OCI-LY7 (cell line): Measurements from ENCODE around the gene MYO18A. TPM values are rescaled to one million over a fixed set of nuclear protein-coding genes. Genes with fewer than 3 reads are reported as not detected.

Experiments
- BruUV-seq: library from RNA; stranded (reverse); fragments of 400-500 nt; replicated peaks from 2 replicates; lab custom pipeline; 2021; lab: Mats Ljungman, UMichigan
- CTCF ChIA-PET: fragments of 300-600 bp; sonication (Branson Sonifier 250); formaldehyde crosslinking; loops from one replicate; lab custom pipeline; 2022; ENCODE audit warnings: antibody characterized with exemption; ENCODE audit not compliant: unreplicated experiment; lab: Charles Lee
- POLR2A ChIA-PET: fragments of 300-600 bp; sonication (Branson Sonifier 250); formaldehyde crosslinking; loops from one replicate; lab custom pipeline; 2022; ENCODE audit warnings: antibody characterized with exemption; lab: Charles Lee
- DNase-seq: peaks from one replicate; pipeline ENCODE4 v3.0.0-alpha.2; 2015; ENCODE audit warnings: low spot score
- H2AFZ ChIP-seq: fragments of 200-600 bp; sonication (generic), shearing (Covaris generic); 2 replicates; pipeline ENCODE4 v1.6.1; 2014; ENCODE audit warnings: mild to moderate bottlenecking, antibody characterized with exemption, low read length, moderate library complexity
- H3K27ac ChIP-seq: fragments of 200-600 bp; sonication (generic); 2 replicates; pipeline ENCODE4 v1.5.1; 2014; ENCODE audit warnings: mixed run types, low read depth, mild to moderate bottlenecking, moderate library complexity, low read length, inconsistent platforms; ENCODE audit not compliant: poor library complexity, severe bottlenecking
- H3K36me3 ChIP-seq: fragments of 200-600 bp; sonication (generic); 2 replicates; pipeline ENCODE4 v1.6.1; 2014; ENCODE audit warnings: mild to moderate bottlenecking, antibody characterized with exemption, low read length, moderate library complexity, mixed read lengths; ENCODE audit not compliant: insufficient read depth
- H3K4me1 ChIP-seq: fragments of 200-600 bp; sonication (generic); 2 replicates; pipeline ENCODE4 v1.5.1; 2014; ENCODE audit warnings: mild to moderate bottlenecking, low read length; ENCODE audit not compliant: insufficient read depth, poor library complexity, severe bottlenecking
- H3K4me2 ChIP-seq: fragments of 200-600 bp; sonication (generic); 2 replicates; pipeline ENCODE4 v1.6.1; 2014; ENCODE audit warnings: mild to moderate bottlenecking, low read length
- H3K4me3 ChIP-seq: fragments of 200-600 bp; sonication (generic); 2 replicates; pipeline ENCODE4 v1.5.1; 2014; ENCODE audit warnings: mild to moderate bottlenecking, low read depth, low read length; ENCODE audit not compliant: poor library complexity, severe bottlenecking
- H3K79me2 ChIP-seq: fragments of 200-600 bp; sonication (generic); 2 replicates; pipeline ENCODE4 v1.6.1; 2016; ENCODE audit warnings: low read depth, mild to moderate bottlenecking, low read length, moderate library complexity, mixed read lengths; ENCODE audit not compliant: insufficient read depth
- H3K9me2 ChIP-seq: fragments of 200-600 bp; sonication (generic); 2 replicates; pipeline ENCODE4 v1.6.1; 2016; ENCODE audit warnings: mild to moderate bottlenecking, low read length, mixed read lengths; ENCODE audit not compliant: insufficient read depth
- H3K9me3 ChIP-seq: fragments of 200-600 bp; sonication (generic); 2 replicates; pipeline ENCODE4 v1.6.1; 2014; ENCODE audit warnings: mild to moderate bottlenecking, mixed run types, low read length, mixed read lengths
- H4K20me1 ChIP-seq: fragments of 200-600 bp; sonication (generic); 2 replicates; pipeline ENCODE4 v1.6.1; 2014; ENCODE audit warnings: mild to moderate bottlenecking, antibody characterized with exemption, low read length, moderate library complexity, mixed read lengths; ENCODE audit not compliant: insufficient read depth
- CTCF ChIP-seq: fragments of 200-600 bp; sonication (generic); conservative IDR thresholded peaks from 2 replicates; pipeline ENCODE4 v1.5.1; 2014; ENCODE audit warnings: mild to moderate bottlenecking, antibody characterized with exemption, low read length, moderate library complexity, mixed read lengths
- EZH2phosphoT487 ChIP-seq: fragments of 200-600 bp; sonication (generic); IDR thresholded peaks from 2 replicates; pipeline ENCODE4 v1.6.1; 2018; ENCODE audit warnings: low read depth, borderline replicate concordance, mild to moderate bottlenecking, mixed run types, antibody characterized with exemption, low read length, moderate library complexity, mixed read lengths
- intact Hi-C: fragments of 100-400 bp; cut with micrococcal nuclease; formaldehyde crosslinking; loops from one replicate; pipeline ENCODE4 v1.10.0; 2022; ENCODE audit not compliant: unreplicated experiment
- total RNA-seq, 2 experiments: library from RNA; depleted of rRNA in 1 of 2; stranded (reverse); fragments of >200 nt in 1 of 2; shearing (Covaris generic) in 1 of 2; gene quantifications; 2 replicates each; pipeline ENCODE4 v1.2.3, GENCODE V29; 2014 to 2022

Gene MYO18A
- total RNA-seq, 2 experiments from 2014 or later, result 124 to 128 TPM

DNA sequence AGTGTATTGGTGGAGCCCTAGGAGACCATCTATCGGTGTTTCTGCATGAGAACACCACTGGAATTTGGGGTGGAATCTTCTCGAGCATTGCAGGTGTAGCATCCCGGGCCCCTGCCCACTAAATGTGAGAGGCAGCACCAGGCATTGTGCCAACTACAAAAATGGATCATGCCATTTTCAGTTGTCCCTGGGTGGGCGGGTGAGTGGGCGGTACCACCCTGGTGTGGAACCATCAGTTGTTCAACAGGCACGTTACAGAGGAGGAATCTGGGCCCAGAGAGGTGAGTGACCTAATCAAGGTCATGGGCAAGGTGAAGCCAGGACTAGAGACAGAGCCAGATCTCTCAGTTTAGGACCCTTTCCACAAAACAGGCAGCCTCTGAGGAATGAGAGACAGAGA, 128.5 kb downstream of the MYO18A start:
- H3K9me2 ChIP-seq, result no peaks in the 10 kb centered on the region
- no peaks in the 10 kb centered on the region for H3K79me2 ChIP-seq
- H2AFZ ChIP-seq, result no peak overlapping the region
- no peak overlapping the region for H3K27ac ChIP-seq
- intact Hi-C loops, result no loop called here
- BruUV-seq, result no TSS peak
- H3K9me3 ChIP-seq, result no peaks in the 10 kb centered on the region
- H3K36me3 ChIP-seq, result no peaks in the 10 kb centered on the region
- H3K4me2 ChIP-seq, result no peak overlapping the region
- H4K20me1 ChIP-seq, result no peaks in the 10 kb centered on the region
- DNase-seq, result no peak
- CTCF ChIA-PET, result no interaction called here
- no peak overlapping the region for H3K4me3 ChIP-seq
- peaks cover 5% of the 10 kb centered on the region for H3K4me1 ChIP-seq
- POLR2A ChIA-PET, result no interaction called here
- TF ChIP-seq EZH2phosphoT487 (no peak), CTCF (no peak)

DNA sequence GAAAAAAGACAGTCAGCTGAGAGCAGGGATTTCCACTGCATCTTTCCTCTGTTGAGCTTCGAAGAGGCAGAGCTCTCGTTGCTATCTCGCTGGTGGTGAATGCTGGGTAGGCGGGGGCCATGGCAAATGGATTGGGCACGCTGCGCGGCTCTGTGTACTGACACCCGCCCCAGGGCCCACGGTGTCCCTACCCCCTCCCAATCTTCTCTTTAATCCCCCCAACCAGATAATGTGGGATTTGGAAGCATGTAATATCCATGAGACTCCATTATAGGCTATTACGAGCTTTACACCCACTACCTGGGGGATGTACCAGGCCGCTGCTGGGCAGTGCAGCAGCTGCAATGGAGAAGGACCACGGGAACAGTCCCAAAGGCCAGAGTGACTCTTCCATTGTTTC, 129.0 kb downstream of the MYO18A start:
- CTCF ChIA-PET, result no interaction called here
- no peaks in the 10 kb centered on the region for H3K9me3 ChIP-seq
- intact Hi-C loops, result no loop called here
- no peak overlapping the region for H2AFZ ChIP-seq
- no TSS peak for BruUV-seq
- H3K79me2 ChIP-seq, result no peaks in the 10 kb centered on the region
- TF ChIP-seq EZH2phosphoT487 (no peak), CTCF (no peak)
- no peak overlapping the region for H3K4me3 ChIP-seq
- H3K27ac ChIP-seq, result no peak overlapping the region
- POLR2A ChIA-PET, result no interaction called here
- no peaks in the 10 kb centered on the region for H4K20me1 ChIP-seq
- H3K36me3 ChIP-seq, result no peaks in the 10 kb centered on the region
- DNase-seq, result no peak
- H3K4me1 ChIP-seq, result peaks cover 5% of the 10 kb centered on the region
- no peak overlapping the region for H3K4me2 ChIP-seq
- H3K9me2 ChIP-seq, result no peaks in the 10 kb centered on the region

- TF ChIP-seq EZH2phosphoT487 (no peak), CTCF (no peak)
- H3K4me1 ChIP-seq, result peaks cover 5% of the 10 kb centered on the region
- no TSS peak for BruUV-seq
Measured at GRCh38 chr17:29050176-29050575, 130.0 kb downstream of the MYO18A start.

More at GRCh38 chr17:29050176-29050575, 130.0 kb downstream of the MYO18A start:
- DNase-seq, result no peak
- Histone ChIP-seq H4K20me1 (no peaks in the 10 kb centered on the region), H3K27ac (no peak overlapping the region), H3K9me3 (no peaks in the 10 kb centered on the region), H3K9me2 (no peaks in the 10 kb centered on the region), H3K4me2 (no peak overlapping the region), H3K79me2 (no peaks in the 10 kb centered on the region), H2AFZ (no peak overlapping the region), H3K4me3 (no peak overlapping the region), H3K36me3 (no peaks in the 10 kb centered on the region)
- CTCF ChIA-PET, result no interaction called here
- POLR2A ChIA-PET, result no interaction called here
- intact Hi-C loops, result no loop called here
